Mesothelial cell of epicardium (in vitro differentiated cells): Measurements from ENCODE around the gene EVC. TPM values are rescaled to one million over a fixed set of nuclear protein-coding genes. Genes with fewer than 3 reads are reported as not detected.

Source experiments
- DNase-seq, 2 experiments: peaks; one replicate each; pipeline ENCODE4 v3.0.0; 2021; ENCODE audit warnings: low spot score in 2 of 2; ENCODE audit not compliant: unreplicated experiment in 2 of 2
- H3K27ac Mint-ChIP-seq: 2 replicates; pipeline ENCODE4 v1.8.0; 2021; ENCODE audit warnings: mixed read lengths
- H3K27me3 Mint-ChIP-seq: 2 replicates; pipeline ENCODE4 v1.8.0; 2021; ENCODE audit warnings: low read depth, mixed read lengths
- H3K36me3 Mint-ChIP-seq: 2 replicates; pipeline ENCODE4 v1.8.0; 2021; ENCODE audit warnings: mixed read lengths
- H3K4me1 Mint-ChIP-seq: 2 replicates; pipeline ENCODE4 v1.8.0; 2021; ENCODE audit warnings: mixed read lengths
- H3K4me3 Mint-ChIP-seq: 2 replicates; pipeline ENCODE4 v1.8.0; 2021; ENCODE audit warnings: mild to moderate bottlenecking, moderate library complexity, mixed read lengths
- H3K9me3 Mint-ChIP-seq: 2 replicates; pipeline ENCODE4 v1.8.0; 2021; ENCODE audit warnings: mixed read lengths
- CTCF ChIP-seq: fragments of 200-600 bp; sonication (generic); IDR thresholded peaks from one replicate; pipeline ENCODE4 v1.5.0; 2021; ENCODE audit warnings: antibody characterized with exemption; ENCODE audit not compliant: unreplicated experiment
- total RNA-seq: library from RNA; stranded (reverse); gene quantifications from 3 replicates; pipeline ENCODE4 v1.2.1, GENCODE V29; 2021

Gene EVC
- total RNA-seq, 1 donor from 2014 or later = 51.4 TPM

- Mint-ChIP-seq H3K27me3 (no peaks in the 10 kb centered on the region), H3K9me3 (no peaks in the 10 kb centered on the region), H3K4me3 (no peak overlapping the region), H3K4me1 (no peaks in the 10 kb centered on the region), H3K27ac (no peak overlapping the region), H3K36me3 (peaks cover 47% of the 10 kb centered on the region)
- no peak for TF ChIP-seq CTCF
- DNase-seq = no peak
Observed at GRCh38 chr4:5734853-5735252, 23.9 kb downstream of the EVC start.

DNA sequence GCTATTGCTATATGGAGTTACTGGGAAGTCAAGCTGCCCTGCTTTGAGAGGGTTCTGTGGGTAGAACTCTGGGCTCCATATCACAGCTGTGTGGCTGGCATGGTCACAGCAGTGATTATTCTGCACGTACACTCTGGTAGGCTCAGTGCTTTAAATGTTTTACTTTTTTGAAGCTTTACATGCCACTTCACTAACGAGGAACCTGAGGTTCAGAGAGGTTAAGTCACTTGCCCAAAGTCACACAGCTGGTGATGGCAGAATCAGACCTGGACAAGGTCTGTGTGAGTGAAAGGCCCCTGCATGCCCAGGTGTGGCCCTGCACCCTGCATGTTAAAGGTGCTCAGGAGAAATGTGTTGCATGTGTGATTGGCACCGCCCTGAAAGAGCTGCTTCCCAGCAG lies 24.5 kb downstream of the EVC start:
- Mint-ChIP-seq H3K9me3 (no peaks in the 10 kb centered on the region), H3K27ac (no peak overlapping the region), H3K4me1 (no peaks in the 10 kb centered on the region), H3K27me3 (no peaks in the 10 kb centered on the region), H3K4me3 (no peak overlapping the region), H3K36me3 (peaks cover 46% of the 10 kb centered on the region)
- TF ChIP-seq CTCF = no peak
- no peak for DNase-seq

DNA sequence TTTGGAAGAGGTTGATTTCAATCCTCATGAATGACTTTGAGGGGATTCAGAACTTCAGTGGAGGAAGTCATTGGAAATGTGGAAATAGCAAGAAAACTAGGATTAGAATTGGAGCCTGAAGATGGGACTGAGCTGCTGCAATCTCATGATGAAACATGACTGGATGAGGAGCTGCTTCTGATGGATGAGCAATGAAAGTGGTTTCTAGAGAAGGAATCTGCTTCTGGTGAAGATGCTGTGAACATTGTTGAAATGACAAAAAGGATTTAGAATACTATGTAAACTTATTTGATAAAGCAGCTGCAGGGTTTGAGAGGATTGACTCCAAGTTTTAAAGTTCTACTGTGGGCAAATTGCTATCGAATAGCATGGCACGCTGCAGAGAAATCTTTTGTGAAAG lies 27.1 kb downstream of the EVC start:
- no peak for TF ChIP-seq CTCF
- Mint-ChIP-seq H3K9me3 (no peaks in the 10 kb centered on the region), H3K4me3 (no peak overlapping the region), H3K36me3 (peaks cover 43% of the 10 kb centered on the region), H3K4me1 (no peaks in the 10 kb centered on the region), H3K27ac (no peak overlapping the region), H3K27me3 (no peaks in the 10 kb centered on the region)
- DNase-seq = no peak

DNA sequence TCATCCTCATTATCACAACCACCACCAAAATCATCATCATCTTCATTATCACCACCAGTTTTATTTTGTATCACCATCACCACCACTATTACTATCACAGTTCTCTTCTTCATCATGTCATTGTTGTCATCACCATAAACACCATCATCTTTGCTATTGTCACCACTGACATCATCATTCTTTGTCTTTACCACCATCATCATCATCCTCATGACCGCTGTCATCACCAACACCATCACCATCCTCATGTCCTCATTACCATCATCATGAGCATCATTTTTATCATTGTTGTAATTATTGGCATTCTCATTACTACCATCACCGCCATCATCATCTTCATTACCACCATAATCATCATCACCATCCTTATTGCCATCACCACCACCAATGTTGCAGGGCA lies 31.4 kb downstream of the EVC start:
- no peak for DNase-seq
- no peaks in the 10 kb centered on the region for H3K4me1 Mint-ChIP-seq

GRCh38 chr4:5742968-5743367 lies 32.0 kb downstream of the EVC start:
- Mint-ChIP-seq H3K4me3 (no peak overlapping the region), H3K9me3 (no peaks in the 10 kb centered on the region), H3K27ac (no peak overlapping the region), H3K4me1 (no peaks in the 10 kb centered on the region), H3K36me3 (peaks cover 26% of the 10 kb centered on the region), H3K27me3 (no peaks in the 10 kb centered on the region)
- DNase-seq = no peak
- no peak for TF ChIP-seq CTCF

More for the DNA sequence above, 31.4 kb downstream of the EVC start:
- no peak overlapping the region for H3K4me3 Mint-ChIP-seq
- H3K27ac Mint-ChIP-seq = no peak overlapping the region
- peaks cover 32% of the 10 kb centered on the region for H3K36me3 Mint-ChIP-seq
- TF ChIP-seq CTCF = no peak
- H3K27me3 Mint-ChIP-seq = no peaks in the 10 kb centered on the region
- H3K9me3 Mint-ChIP-seq = no peaks in the 10 kb centered on the region

DNA sequence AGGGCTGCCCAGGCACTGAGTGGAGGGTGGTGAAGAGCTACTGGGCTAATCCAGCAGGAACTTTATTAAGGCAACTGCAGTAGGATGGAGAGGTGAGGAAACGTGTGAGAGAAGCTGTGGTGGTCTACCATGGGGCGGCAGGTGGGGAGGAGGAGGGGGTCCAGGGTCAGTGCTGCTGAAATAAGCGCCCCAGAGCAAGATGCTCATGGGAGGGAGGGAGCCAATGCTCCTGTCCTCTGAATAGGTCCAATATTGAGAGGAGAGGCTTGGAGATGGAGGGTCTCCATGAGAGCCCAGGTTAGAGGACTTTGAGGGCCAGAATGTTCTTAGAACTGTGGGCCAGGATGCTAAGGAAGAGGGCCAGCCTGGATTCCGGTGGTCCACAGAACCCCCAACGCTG lies 35.2 kb downstream of the EVC start:
- TF ChIP-seq CTCF = no peak
- DNase-seq = no peak
- H3K36me3 Mint-ChIP-seq = peaks cover 34% of the 10 kb centered on the region
- H3K27me3 Mint-ChIP-seq = no peaks in the 10 kb centered on the region
- H3K9me3 Mint-ChIP-seq = no peaks in the 10 kb centered on the region
- H3K27ac Mint-ChIP-seq = no peak overlapping the region
- no peak overlapping the region for H3K4me3 Mint-ChIP-seq
- no peaks in the 10 kb centered on the region for H3K4me1 Mint-ChIP-seq
